Heart left ventricle (tissue), 16 donors: Measurements from ENCODE around the gene IGLL1. TPM values are rescaled to one million over a fixed set of nuclear protein-coding genes. Genes with fewer than 3 reads are reported as not detected.

ENCODE experiments used
- ATAC-seq, 4 donors: fragments of 200-7000 bp; cut with Tn5 transposase; one replicate each; pipeline ENCODE4 v1.9.1; 2020 to 2022; ENCODE audit warnings: moderate library complexity in 4 of 4, mild to moderate bottlenecking in 3 of 4, moderate number of reproducible peaks in 1 of 4
- DNase-seq, 5 donors: peaks; one replicate each; pipeline ENCODE4 v3.0.0-alpha.2; 2020
- H3K27ac ChIP-seq, 12 donors: fragments of 200-600 bp; sonication (generic) in 4 of 12; one replicate each; pipeline versions ENCODE4 v1.5.0 to v1.8.0; 2016 to 2022; ENCODE audit warnings: mild to moderate bottlenecking in 2 of 12
- H3K27me3 ChIP-seq, 9 donors: fragments of 200-600 bp; sonication (generic) in 2 of 9; one replicate each; pipeline versions ENCODE4 v1.5.1 to v1.8.0; 2016 to 2022; ENCODE audit warnings: mild to moderate bottlenecking in 3 of 9
- H3K36me3 ChIP-seq, 9 donors: fragments of 200-600 bp; sonication (generic) in 2 of 9; one replicate each; pipeline versions ENCODE4 v1.5.0 to v1.8.0; 2018 to 2022; ENCODE audit warnings: mild to moderate bottlenecking in 2 of 9
- H3K4me1 ChIP-seq, 12 donors: fragments of 200-600 bp; sonication (generic) in 4 of 12; one replicate each; pipeline versions ENCODE4 v1.5.0 to v1.8.0; 2016 to 2022; ENCODE audit warnings: mild to moderate bottlenecking in 3 of 12
- H3K4me3 ChIP-seq, 12 donors: fragments of 200-600 bp; sonication (generic) in 4 of 12; one replicate each; pipeline versions ENCODE4 v1.5.0 to v1.8.0; 2017 to 2022; ENCODE audit warnings: mild to moderate bottlenecking in 9 of 12, moderate library complexity in 4 of 12
- H3K9me3 ChIP-seq, 12 donors: fragments of 200-600 bp; sonication (generic) in 4 of 12; one replicate each; pipeline versions ENCODE4 v1.5.0 to v1.8.0; 2016 to 2022; ENCODE audit warnings: mild to moderate bottlenecking in 1 of 12
- CTCF ChIP-seq, 12 donors: fragments of 200-600 bp; sonication (generic) in 4 of 12; IDR thresholded peaks; one replicate each; pipeline versions ENCODE4 v1.5.0 to v1.8.0; 2018 to 2022; ENCODE audit warnings: antibody characterized with exemption in 12 of 12, mild to moderate bottlenecking in 5 of 12
- POLR2A ChIP-seq, 2 donors: fragments of 450-650 bp; IDR thresholded peaks; one replicate each; pipeline ENCODE4 v1.6.1; 2017; ENCODE audit warnings: antibody characterized with exemption in 2 of 2, mild to moderate bottlenecking in 2 of 2, moderate library complexity in 2 of 2
- WGBS, 4 donors: extraction: QIAGEN DNeasy Blood & Tissue Kit in 2 of 4; methylation state at CpG; one replicate each; pipeline versions ENCODE4 v1.1.5 to v1.1.7; 2013 to 2018; 5-methylcytosine and 5-hydroxymethylcytosine counted together
- intact Hi-C, 10 donors: fragments of 100-400 bp; cut with DNase I; formaldehyde crosslinking; loops; one replicate each; pipeline versions ENCODE4 v1.11.1 to v1.14.2; 2022
- polyA plus RNA-seq, 2 donors: library from polyadenylated mRNA; stranded (reverse); fragments of 200-250 nt; gene quantifications; one replicate each; pipeline ENCODE4 v1.2.3, GENCODE V29; 2013
- total RNA-seq, 9 donors: library from RNA; depleted of rRNA in 2 of 9; stranded (reverse); fragments of >200 nt in 2 of 9; fragmentation: NEBNext Ultra II Directional in 3 of 9; extraction: Animal tissue kit (Norgen Biotek cat#: 25700) in 3 of 9; gene quantifications; one replicate each; pipeline versions ENCODE4 v1.1.0 to v1.2.4, GENCODE V29; 2016 to 2023
- donor health status: ischemic (EF 13 %, LVEDD 7.1; RV severe dilation, severe dysfunction).
- donor health status: healthy with polysubstance abuse.
- donor health status: DM: no; HTN: yes; CAD: no.
- donor health status: DM: no; HTN: no; CAD: no.
- donor health status: ischemic (EF 25% LVEDD 6.9; RV normal size, moderate dysfunction).
- donor health status: ischemic (EF 25% LVEDD 5.7; RV mildly dilated, moderate dysfunction).
- donor health status: healthy.
- donor health status: DM: yes; HTN: yes; CAD: no.
- donor health status: ischemic (EF 35%, LVEDD 5.7; RV mildly dilated, moderate dysfunction).
- donor health status: nonischemic (EF 11% LVEDD 7.7; RV severe dilation, severe dysfunction).
- donor health status: DM: yes; HTN: yes; CAD: no.
- donor health status: PGD.
- donor health status: ischemic (EF 29% LVEDD 5.4; RV normal size, mild dysfunction).
- donor health status: nonischemic (EF 23%, LVEDD 6.1; RV moderate dilation, normal function).

Gene IGLL1
- total and polyA plus RNA-seq, 11 donors: not detected

DNA sequence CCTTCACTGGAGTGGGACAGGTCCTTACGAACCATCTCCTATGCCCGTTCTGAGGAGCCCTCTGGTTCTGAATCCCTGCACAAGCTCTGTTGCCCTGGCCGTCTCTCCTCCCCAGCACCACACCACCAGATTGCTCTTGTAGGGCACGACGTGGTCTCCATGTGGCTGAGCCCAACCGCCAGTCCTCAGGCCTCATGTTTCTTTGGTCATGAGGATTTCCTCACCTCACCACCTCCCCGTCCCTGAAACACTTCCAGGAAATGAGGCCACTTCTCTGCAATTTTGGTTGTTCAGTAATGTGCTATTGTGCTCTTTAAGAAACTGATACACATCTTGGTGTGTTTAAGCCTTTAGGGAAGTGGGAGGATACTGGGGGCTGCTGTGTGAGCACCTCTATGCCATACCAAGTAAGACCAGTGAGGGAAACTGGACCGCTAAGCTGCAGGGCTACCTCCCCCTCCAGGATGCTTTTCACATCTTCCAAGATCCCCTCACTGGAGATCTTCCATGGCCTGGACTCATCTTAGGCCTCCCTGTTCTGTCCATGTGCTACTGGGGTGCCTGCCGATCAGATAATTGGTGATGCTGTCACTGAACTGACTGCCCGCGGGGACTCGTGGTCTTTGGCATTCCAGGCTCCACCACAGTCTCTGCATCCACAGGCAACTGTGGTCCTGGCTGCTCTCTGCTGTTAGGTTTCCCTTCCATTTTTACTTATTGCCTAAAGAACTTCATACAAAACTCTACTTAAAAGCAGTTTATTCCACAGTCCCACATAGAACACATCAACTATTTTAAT lies 30.1 kb upstream of the IGLL1 start:
- H3K4me3 ChIP-seq: no peak overlapping the region
- H3K27me3 ChIP-seq: peaks cover 0 to 3% (median 0%) of the 10 kb centered on the region in 9 donors
- intact Hi-C loops: no loop called here
- H3K36me3 ChIP-seq: no peaks in the 10 kb centered on the region
- DNase-seq: no peak
- WGBS, 4 donors: 62 to 70% (median 64%) methylated on average over 12 of the region's 12 CpGs
- H3K4me1 ChIP-seq: no peaks in the 10 kb centered on the region
- ATAC-seq: peak in 3 of 4 donors; percentile 16 to 39 (median 21)
- no peaks in the 10 kb centered on the region for H3K9me3 ChIP-seq
- H3K27ac ChIP-seq: no peak overlapping the region
- TF ChIP-seq POLR2A (IDR thresholded peaks at IDR 0.05): no peak
- no peak for TF ChIP-seq CTCF (IDR thresholded peaks at IDR 0.05)

GRCh38 chr22:23608583-23608982 lies 28.5 kb upstream of the IGLL1 start:
- DNase-seq (no peak), ATAC-seq (no peak)
- H3K27me3 ChIP-seq: peaks cover 0 to 3% (median 0%) of the 10 kb centered on the region in 9 donors
- intact Hi-C loops: no loop called here
- H3K36me3 ChIP-seq: no peaks in the 10 kb centered on the region
- no peak for TF ChIP-seq POLR2A (IDR thresholded peaks at IDR 0.05)
- WGBS, 4 donors: 38 to 54% (median 47%) methylated on average over 3 to 6 of the region's 6 CpGs
- H3K9me3 ChIP-seq: no peaks in the 10 kb centered on the region
- H3K27ac ChIP-seq: no peak overlapping the region
- H3K4me3 ChIP-seq: no peak overlapping the region
- no peaks in the 10 kb centered on the region for H3K4me1 ChIP-seq

- Histone ChIP-seq H3K36me3 (no peaks in the 10 kb centered on the region), H3K27ac (no peak overlapping the region), H3K4me1 (no peaks in the 10 kb centered on the region), H3K9me3 (no peaks in the 10 kb centered on the region), H3K4me3 (no peak overlapping the region), H3K27me3 (peaks cover 0 to 6% (median 0%) of the 10 kb centered on the region in 9 donors)
- no peak for DNase-seq
- no peak for ATAC-seq
- 80 to 89% (median 82%) methylated on average over 16 to 20 of the region's 20 CpGs for WGBS, 4 donors
- TF ChIP-seq CTCF (IDR thresholded peaks at IDR 0.05) (no peak), POLR2A (IDR thresholded peaks at IDR 0.05) (no peak)
- intact Hi-C loops: no loop called here
These were observed 26.4 kb upstream of the IGLL1 start for GRCh38 chr22:23606204-23607131.

- H3K4me3 ChIP-seq: no peak overlapping the region
- 78 to 86% (median 81%) methylated on average over 6 to 8 of the region's 8 CpGs for WGBS, 4 donors
- intact Hi-C loops: no loop called here
- no peak for TF ChIP-seq POLR2A (IDR thresholded peaks at IDR 0.05)
- TF ChIP-seq CTCF (IDR thresholded peaks at IDR 0.05): no peak
- no peak for DNase-seq
- peak in 1 of 4 donors; percentile 15 for ATAC-seq
- H3K27me3 ChIP-seq: peaks cover 0 to 6% (median 0%) of the 10 kb centered on the region in 9 donors
- H3K27ac ChIP-seq: no peak overlapping the region
- H3K4me1 ChIP-seq: no peaks in the 10 kb centered on the region
- no peaks in the 10 kb centered on the region for H3K9me3 ChIP-seq
- no peaks in the 10 kb centered on the region for H3K36me3 ChIP-seq
These were observed 25.0 kb upstream of the IGLL1 start for GRCh38 chr22:23604939-23605712.
